Measurements from ENCODE around the gene SLAMF9.

Gene SLAMF9

DNA sequence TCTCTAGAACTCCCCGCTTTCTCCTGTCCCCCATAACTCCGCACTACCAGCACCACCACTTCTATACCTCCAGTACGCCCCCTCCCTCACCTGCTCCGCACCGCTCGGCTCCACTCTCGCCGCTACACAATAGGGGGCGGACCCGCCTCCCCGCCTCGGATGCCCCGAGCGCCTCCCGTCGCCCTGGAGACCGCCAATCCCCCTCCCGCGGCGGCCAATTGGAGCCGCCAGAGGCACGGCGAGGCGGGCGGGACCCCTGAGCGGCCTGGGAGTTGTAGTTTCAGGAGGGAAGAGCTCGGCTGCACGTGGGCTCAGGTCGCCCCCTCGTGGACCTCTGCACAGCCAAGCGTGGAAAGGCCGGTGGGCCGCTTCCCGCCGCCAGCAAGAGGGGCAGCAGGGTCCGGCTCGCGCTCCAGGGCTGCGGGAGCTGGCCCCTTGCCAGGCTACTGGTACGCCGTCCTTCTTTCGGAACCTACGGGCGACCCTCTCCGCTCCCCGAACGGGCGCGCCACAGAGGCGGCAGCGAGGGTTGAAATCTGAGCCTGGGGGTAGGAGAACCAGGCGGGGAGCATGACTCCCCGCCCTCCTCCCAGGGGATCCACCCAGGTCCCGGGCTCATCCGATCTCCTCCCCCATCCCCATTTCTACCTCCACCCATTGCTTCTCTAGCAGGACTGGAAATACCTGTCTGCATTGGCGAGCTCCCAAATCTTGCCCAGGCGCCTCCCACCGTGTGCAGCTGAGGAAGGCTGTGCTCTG, 8.4 kb downstream of the SLAMF9 start, which contains the start of gene IGSF9:
Gene IGSF9 (minus strand): TSS at position 131 of the 759 bp plus-strand sequence. CDS start 2,159 bp downstream, outside the sequence.
- peak; percentile 99 for DNase-seq

DNA sequence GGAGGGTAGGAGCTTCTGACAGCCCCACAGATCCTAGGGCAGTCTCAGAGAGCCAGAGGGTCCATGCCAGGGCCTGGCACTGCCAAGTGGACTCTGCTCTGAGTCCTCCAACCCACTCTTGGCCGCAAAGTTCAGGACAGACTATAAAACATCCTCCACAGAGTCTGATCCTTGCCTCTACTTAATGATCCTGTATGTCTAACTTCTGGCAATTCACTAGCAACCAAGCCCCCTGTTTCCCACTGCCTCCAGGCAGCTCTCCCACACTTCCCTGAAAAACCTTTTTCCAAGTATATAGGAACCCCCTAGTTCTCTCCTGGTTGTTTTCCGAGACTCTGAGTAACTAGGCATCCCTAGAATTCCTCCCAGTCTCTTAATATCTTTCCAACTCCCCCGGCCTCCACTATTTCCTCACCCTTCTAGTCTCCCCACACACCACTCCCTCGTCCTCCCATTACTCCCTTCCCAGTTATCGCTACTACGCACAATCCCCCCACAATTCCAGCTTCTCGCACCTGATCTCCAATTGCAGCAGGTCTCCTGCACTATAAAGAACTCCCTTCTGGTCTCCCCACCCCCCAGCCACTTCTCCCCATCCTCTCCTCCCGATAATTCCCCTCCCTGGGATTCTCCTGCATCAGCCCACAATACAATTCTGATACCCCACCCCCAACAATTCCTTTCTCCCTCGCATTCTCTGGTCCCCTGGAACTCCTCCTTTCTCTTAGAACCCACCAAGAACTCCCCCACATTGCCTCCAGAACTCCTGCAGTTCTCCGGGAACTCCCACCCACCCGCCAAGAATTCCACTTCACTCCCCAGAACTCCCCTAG, 9.2 kb downstream of the SLAMF9 start:
- DNase-seq = peak; percentile 84

- peak; percentile 91 for DNase-seq
Measured at GRCh38 chr1:159943908-159944622, 10.0 kb downstream of the SLAMF9 start.

GRCh38 chr1:159943278-159943640, 10.8 kb downstream of the SLAMF9 start:
- no peak for DNase-seq

DNA sequence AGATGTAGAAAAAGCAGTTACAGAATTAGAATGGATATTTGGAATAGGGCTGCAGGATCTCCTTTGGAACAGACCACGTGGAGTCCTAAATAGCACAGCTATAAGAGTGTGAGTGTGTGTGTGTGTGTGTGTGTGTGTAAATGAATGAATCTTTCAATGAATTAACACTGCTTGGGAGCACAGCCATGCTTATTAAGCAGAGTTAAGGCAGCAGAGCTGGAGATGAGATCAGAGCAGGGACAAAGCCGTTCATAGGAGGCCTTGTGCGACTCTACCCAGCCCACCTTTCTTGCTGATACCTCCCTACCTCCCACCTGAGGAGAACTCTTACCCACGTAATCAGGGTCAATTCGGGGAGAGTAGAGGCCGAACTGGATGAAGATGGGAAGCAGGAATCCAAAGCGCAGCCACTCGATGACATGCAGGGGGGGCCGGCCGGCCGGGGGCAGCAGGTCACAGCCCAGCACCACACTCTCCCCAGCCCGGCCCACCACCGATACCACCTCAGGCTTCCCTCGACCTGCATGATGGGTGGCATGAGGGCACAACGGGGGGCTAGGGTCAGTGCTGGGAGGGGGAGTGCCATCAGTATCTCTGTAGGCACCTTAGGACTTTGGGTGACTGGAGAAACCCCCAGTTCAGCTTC, 11.3 kb downstream of the SLAMF9 start:
- DNase-seq = peak; percentile 64

DNA sequence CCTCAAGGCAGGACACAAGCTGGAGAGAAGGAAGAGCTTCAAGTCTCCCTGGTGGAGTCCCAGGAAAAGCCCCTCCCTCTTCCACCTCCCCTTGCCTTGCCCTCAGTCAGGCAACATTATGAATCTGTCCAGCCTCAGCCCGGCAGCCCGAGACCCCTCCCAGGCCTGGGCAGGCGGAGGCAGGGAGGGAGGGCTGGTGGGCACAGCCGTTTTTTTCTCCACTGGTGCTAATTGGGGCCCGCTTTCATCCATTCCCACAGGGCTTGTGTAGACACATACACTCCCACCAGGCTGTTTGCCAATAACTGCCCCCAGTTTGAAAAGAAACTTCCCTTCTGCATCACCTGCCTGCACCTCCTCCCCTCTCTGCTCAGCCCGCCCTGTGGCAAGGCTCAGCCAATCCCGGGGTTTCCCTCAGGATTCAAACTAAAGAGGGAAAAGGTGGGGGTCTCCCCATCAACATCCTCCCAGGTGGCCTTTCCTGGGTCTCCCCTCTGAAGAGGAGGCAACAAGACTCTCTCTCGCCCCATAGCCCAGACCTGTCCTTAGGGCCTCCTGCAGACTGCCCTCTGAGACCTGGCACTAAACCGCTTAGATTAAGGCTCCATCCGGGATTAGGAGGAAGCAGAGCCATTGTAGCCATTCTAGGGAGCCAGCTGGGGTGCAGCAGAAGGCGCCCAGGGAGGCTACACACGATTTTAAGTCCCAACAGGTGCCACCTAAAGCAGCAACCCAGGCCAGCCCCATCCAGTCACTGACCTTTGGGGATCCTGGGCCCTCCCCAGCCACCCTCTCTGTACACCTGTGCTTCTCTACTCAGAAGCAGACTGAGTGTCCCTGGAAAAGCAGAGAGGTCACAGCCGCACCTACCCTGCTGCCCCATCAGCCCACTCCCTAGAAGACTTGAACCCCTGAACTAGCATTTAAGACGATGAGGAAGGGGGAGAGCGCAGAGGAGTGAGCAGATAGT, 12.2 kb downstream of the SLAMF9 start:
- peak; percentile 100 for DNase-seq

DNA sequence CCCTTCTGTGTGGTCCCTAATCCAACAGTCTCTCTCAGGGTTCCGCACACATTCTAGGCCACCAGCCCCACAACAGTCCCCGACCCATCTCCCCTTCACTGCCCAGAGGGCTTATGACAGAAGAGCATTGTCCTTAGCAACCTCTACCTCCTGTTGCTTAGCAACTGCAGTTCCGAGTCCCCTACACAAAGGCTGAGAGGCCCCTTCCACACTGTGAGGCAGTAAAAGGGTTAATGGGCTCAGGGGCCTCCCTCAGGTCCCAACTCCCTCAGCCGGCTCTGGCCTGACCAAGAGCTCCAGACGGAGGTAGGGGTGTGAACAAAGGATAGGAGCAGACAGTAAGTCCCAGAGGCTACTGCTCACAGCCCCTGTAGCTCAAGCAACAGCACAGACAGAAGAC, 12.9 kb downstream of the SLAMF9 start:
- peak; percentile 85 for DNase-seq

GRCh38 chr1:159940006-159940620, 13.9 kb downstream of the SLAMF9 start:
- DNase-seq = peak; percentile 63

GRCh38 chr1:159939678-159940002, 14.4 kb downstream of the SLAMF9 start:
- DNase-seq = no peak

DNA sequence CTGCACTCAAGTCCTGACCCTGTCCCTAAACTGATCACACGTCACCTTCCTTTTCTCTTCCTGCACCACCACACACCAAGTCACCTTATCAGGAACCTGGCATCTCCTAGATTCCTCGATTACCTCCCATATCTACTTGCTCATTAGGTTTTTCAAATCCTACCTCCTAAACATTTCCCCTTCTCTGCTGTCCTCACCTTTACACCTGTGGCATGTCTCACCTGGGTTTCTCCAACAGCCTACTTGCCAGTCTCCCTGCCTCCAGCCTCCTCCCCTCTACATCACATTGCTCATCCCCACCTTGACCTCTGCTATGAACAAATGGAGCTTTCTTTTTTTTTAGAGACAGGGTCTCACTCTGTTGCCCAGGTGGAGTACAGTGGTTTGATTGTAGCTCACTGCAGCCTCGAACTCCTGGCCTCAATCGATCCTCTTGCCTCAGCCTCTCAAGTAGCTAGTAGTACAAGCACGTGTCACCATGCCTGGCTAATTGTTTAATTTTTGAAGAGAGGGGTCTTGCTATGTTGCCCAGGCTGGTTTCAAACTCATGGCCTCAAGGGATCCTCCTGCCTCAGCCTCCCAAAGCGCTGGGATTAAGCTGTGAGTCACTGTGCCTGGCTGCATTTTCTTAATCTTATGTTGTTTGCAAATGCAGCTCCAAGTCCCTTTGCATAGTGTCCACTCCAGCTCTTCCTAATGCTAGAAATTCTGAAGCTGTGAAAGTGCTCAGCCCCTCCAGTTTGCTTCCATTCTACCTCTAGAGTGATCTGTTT, 14.9 kb downstream of the SLAMF9 start:
- no peak for DNase-seq

- DNase-seq = peak; percentile 74
Measured at GRCh38 chr1:159938211-159938852, 15.7 kb downstream of the SLAMF9 start.

DNA sequence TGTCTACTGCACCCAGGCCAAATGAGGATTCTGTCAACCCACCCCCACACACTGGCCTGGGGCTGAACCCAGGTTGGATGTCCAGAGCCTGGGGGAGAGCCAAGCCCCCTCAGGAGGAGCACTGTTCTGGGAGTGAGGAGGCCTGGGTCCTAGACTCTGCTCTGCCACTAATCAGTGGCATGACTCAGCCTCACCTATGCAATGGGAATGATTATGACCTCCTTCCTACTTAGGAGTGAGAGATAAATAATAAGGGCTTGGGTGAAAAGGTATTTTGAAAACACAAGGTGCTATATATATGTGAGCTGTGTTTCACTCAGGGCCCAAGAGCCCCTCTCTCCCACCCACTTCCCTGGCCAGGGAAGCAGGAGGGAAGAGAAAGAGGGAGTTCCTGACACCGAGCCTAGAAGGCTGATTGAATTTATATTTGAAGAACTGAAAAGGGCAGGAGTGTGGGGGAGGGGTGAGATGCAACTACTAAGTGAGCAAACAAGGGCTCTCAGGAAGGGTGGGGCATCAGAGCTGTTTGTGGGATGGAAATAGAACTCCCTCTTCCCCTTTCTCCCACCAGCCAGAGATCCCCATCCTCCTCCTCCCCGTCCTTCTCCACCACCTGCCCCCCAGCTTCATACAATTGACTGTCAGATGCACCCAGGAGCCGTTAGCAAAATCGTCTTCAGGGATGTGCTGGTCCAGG, 16.8 kb downstream of the SLAMF9 start:
- peak; percentile 94 for DNase-seq

- DNase-seq = peak; percentile 78
Measured at GRCh38 chr1:159936273-159936904, 17.6 kb downstream of the SLAMF9 start.

DNA sequence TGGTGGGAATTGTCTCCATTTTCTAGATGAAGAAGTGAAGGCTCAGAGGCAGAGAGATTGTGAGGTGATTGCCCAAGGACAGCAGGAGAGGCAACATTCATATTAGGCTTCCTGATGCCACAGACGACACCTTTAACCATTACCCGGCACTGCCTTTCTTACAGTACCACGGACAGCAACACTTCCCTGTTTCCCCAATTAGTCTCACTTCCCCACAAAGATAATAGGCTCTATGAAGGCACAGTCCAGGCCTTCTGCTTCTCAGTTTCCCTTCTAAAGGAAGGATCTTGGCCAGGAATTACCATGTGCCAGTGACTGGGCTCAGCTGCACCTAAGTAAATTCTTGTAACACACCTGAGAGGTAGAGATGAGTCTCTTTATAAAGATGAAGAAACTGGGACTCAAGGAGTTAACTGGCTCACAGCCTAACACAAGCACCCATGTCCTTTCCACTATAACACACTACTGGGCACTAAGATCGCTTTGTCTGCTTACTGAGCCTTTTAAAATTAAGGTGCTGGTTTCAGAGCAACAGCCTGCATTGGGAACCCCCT, 18.2 kb downstream of the SLAMF9 start:
- DNase-seq = no peak

DNA sequence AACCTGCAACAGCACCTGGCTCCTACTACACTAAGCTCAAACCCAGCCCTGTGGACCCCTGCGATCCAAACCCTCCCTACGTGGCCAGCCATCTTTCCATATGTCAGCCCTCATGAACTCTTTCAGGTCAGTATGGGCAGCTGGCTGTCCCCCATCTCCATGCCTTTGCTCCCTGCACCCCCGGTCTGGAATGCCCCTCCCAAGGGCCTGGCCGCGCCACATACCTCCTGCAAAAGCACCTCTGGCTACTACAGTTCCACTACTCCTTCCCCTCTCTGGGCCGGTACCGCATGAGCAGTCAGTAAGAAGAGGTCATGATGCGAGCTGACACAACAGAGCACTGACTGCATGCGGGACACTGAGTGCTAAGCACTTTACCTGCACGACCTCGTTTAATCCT, 18.7 kb downstream of the SLAMF9 start:
- DNase-seq = no peak

DNA sequence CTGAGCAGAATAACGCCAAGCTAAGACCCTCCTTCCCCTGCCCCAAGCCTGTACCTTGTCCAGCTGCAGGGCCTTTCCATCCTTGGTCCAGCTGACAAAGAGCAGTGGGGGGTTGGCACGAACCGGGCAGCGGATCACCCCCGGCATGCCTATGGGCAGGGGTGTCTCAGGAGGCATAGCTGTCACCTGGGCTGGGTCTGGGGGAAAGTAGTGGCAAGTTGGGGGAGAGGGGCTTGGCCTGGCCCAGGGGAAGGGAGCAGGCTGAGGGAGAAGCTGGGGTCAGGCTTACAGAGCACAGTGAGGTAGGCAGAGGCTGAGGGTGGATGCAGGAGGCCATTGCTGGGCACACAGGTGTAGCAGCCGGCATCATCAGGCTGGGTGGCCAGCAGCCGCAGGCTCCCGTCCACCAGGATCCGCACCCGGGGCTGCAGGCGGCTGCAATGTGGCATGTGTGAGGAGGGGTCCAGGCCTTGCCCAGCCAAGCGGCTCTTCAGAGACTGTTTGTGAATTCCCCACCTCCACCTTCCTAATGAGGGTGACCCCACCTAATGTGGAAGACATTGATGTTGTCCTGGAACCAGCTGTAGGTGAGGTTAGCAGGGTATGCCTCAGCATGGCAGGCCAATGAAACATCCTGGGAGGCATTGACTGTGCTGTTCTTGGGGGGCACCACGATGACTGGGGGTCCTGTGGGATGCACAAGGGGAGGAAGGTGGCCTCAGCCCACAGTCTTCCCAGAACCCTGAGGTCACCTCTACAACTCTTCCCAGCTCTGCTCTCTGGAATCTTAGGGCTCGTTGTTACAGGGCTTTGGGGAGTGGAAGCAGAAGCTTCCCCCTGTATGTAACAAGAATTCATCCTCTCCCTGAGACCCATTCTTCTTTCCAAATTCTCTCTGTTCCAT, 19.6 kb downstream of the SLAMF9 start:
- DNase-seq = no peak

DNA sequence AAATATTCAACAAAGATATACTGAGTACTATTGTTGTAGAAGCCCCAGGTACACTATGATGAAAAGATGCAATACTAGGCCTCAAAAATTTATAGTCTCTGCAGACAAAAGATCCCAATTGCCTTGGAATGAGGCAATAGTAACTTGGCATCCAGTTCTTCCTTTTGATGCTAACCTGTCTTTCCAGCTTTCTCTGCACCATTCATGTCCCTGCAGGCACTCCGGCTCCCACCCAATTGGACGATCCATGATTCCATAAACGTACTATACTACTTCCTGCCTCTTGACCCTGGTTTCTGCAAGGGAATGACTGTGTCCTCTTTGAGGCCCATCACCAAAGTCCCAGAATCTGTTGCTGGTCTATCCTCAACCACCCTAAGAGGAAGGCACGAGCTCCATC, 20.7 kb downstream of the SLAMF9 start:
- peak; percentile 8 for DNase-seq

Measured in NCI-H69 (cell line).